Jurkat, Clone E6-1 (cell line): ENCODE measurements around the gene DYNLT5.
"Not testable (repeated sequence)": the region's sequence is repeated elsewhere in the genome, so short reads cannot be mapped to it uniquely, and the experiment has no call there.

Experiments used
- DNase-seq: peaks from one replicate; pipeline ENCODE4 v3.0.0-alpha.2; 2011; ENCODE audit warnings: low read depth, low spot score
- H3K4me3 ChIP-seq: 2 replicates; pipeline ENCODE4 v1.5.1; 2011; ENCODE audit warnings: mild to moderate bottlenecking, low read length, control low read depth, moderate library complexity

DYNLT5 gene

GRCh38 chr1:66777831-66778230 is 25.6 kb downstream of the DYNLT5 start:
- H3K4me3 ChIP-seq, result no peak overlapping the region
- no peak for DNase-seq

- DNase-seq, result no peak
- H3K4me3 ChIP-seq, result no peak overlapping the region
Measured at GRCh38 chr1:66778266-66778665, 26.0 kb downstream of the DYNLT5 start.

- no peak overlapping the region for H3K4me3 ChIP-seq
- DNase-seq, result no peak
Measured at GRCh38 chr1:66778969-66779368, 26.7 kb downstream of the DYNLT5 start.

- no peak overlapping the region for H3K4me3 ChIP-seq
- no peak for DNase-seq
Measured at GRCh38 chr1:66779475-66780078, 27.3 kb downstream of the DYNLT5 start.

- not testable (repeated sequence) for DNase-seq, H3K4me3 ChIP-seq
Measured at GRCh38 chr1:66785800-66786199, 33.5 kb downstream of the DYNLT5 start.

GRCh38 chr1:66787641-66788040 is 35.4 kb downstream of the DYNLT5 start:
- H3K4me3 ChIP-seq, result no peak overlapping the region
- no peak for DNase-seq

GRCh38 chr1:66788231-66788939 is 36.1 kb downstream of the DYNLT5 start:
- H3K4me3 ChIP-seq, result no peak overlapping the region
- DNase-seq, result no peak

GRCh38 chr1:66791621-66792610 is 39.7 kb downstream of the DYNLT5 start:
- H3K4me3 ChIP-seq, result no peak overlapping the region
- DNase-seq, result no peak

GRCh38 chr1:66795839-66796238 is 43.6 kb downstream of the DYNLT5 start:
- not testable (repeated sequence) for H3K4me3 ChIP-seq, DNase-seq

- H3K4me3 ChIP-seq, result no peak overlapping the region
Measured at GRCh38 chr1:66809245-66809644, 57.0 kb downstream of the DYNLT5 start.

GRCh38 chr1:66809736-66810326 is 57.6 kb downstream of the DYNLT5 start:
- DNase-seq, result no peak
- no peak overlapping the region for H3K4me3 ChIP-seq

More at GRCh38 chr1:66809245-66809644, 57.0 kb downstream of the DYNLT5 start:
- DNase-seq, result no peak

GRCh38 chr1:66824771-66825170 is 72.5 kb downstream of the DYNLT5 start:
- no peak for DNase-seq
- H3K4me3 ChIP-seq, result no peak overlapping the region
